Activated T-helper 17 cell treated with anti-CD3 and anti-CD28 coated beads, Interleukin-2, amount 50 U/mL, for 72 hours (primary cell): ENCODE data around the gene TRAPPC3. TPM values are rescaled to one million over a fixed set of nuclear protein-coding genes. Genes with fewer than 3 reads are reported as not detected.

ENCODE experiments used
- total RNA-seq, 2 donors: library from RNA; stranded (reverse); gene quantifications; one replicate each; pipeline ENCODE4 v1.2.3, GENCODE V29; 2022

The TRAPPC3 gene
- total RNA-seq, 2 donors from 2014 or later: 47.8 to 72.6 TPM

Other genes starting within 250 kb of the TRAPPC3 start
- 10 to 100 TPM; 32.1 to 36.8 TPM for gene AGO3, start 218.4 kb downstream of the TRAPPC3 start, total RNA-seq
- under 1 TPM; 0.26 to 0.64 TPM for gene TEKT2, start 65.4 kb downstream of the TRAPPC3 start, total RNA-seq
- gene ADPRS, start 60.6 kb downstream of the TRAPPC3 start, total RNA-seq: 10 to 100 TPM; 50.0 to 50.8 TPM
- under 1 TPM in 1 of 2 donors, not detected in 1; 0.08 TPM for gene COL8A2, start 24.3 kb downstream of the TRAPPC3 start, total RNA-seq
- gene MAP7D1, start 6.7 kb upstream of the TRAPPC3 start, total RNA-seq: 100 to 1,000 TPM in 1 of 2 donors, 10 to 100 TPM in 1; 97.9 to 164 TPM
- 100 to 1,000 TPM; 115 to 152 TPM for gene THRAP3, start 75.0 kb upstream of the TRAPPC3 start, total RNA-seq
- 100 to 1,000 TPM in 1 of 2 donors, 10 to 100 TPM in 1; 24.4 to 245 TPM for gene SH3D21, start 156.9 kb upstream of the TRAPPC3 start, total RNA-seq
- 1 to 10 TPM; 2.5 to 5.6 TPM for gene EVA1B, start 174.2 kb upstream of the TRAPPC3 start, total RNA-seq
- gene STK40, start 236.4 kb upstream of the TRAPPC3 start, total RNA-seq: 10 to 100 TPM; 44.1 to 56.8 TPM
- 10 to 100 TPM; 24.6 to 59.6 TPM for gene LSM10, start 248.4 kb upstream of the TRAPPC3 start, total RNA-seq